Activated CD8-positive, alpha-beta memory T cell treated with anti-CD3 and anti-CD28 coated beads, Interleukin-2, amount 50 U/mL, for 1 hour (primary cell): ENCODE results near the gene GPN1.
"Not testable (repeated sequence)": the region's sequence is repeated elsewhere in the genome, so short reads cannot be mapped to it uniquely, and the experiment has no call there.

Experiments used
- DNase-seq: peaks from one replicate; pipeline ENCODE4 v3.0.0-alpha.2; 2020; ENCODE audit errors: extremely low read depth

The GPN1 gene

GRCh38 chr2:27627963-27628766, 685 bp upstream of the GPN1 start:
- DNase-seq = no peak

- not testable (repeated sequence) for DNase-seq
These were observed 1.4 kb downstream of the GPN1 start for GRCh38 chr2:27630257-27630656.

DNA sequence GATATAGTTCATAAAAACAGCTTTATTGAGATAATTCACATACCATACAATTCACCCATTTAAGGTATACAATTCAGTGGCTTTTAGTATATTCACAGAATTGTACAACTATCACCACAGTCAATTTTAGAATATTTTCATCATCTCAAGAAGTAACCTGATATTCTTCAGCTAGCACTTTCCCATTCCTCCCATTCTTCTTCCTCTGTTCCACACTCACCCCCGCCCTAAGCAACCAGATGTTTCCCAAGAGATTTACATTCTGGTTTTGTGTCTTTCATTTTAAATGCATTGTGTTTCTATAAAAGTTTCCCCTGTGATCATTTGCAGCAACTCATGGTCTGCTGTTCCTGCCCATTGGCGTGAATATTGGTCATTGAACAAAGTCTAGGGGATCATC, 5.4 kb downstream of the GPN1 start:
- DNase-seq = no peak

DNA sequence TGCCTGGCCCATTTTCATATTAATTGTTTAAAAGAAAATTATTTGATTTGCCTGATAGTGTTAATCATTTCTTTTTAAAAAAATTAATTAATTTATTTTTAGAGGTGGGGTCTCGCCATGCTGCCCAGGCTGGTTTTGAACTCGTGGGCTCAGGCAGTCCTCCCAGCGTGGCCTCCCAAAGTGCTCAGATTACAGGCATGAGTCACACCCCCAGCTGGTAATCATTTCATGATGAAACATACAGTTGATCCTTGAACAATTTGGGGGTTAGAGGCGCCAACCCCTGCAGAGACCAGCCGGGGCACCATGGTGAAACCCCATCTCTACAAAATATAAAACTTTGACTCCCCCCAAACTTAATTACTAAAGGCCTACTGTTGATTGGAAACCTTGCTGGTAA, 7.9 kb downstream of the GPN1 start:
- DNase-seq = no peak

DNA sequence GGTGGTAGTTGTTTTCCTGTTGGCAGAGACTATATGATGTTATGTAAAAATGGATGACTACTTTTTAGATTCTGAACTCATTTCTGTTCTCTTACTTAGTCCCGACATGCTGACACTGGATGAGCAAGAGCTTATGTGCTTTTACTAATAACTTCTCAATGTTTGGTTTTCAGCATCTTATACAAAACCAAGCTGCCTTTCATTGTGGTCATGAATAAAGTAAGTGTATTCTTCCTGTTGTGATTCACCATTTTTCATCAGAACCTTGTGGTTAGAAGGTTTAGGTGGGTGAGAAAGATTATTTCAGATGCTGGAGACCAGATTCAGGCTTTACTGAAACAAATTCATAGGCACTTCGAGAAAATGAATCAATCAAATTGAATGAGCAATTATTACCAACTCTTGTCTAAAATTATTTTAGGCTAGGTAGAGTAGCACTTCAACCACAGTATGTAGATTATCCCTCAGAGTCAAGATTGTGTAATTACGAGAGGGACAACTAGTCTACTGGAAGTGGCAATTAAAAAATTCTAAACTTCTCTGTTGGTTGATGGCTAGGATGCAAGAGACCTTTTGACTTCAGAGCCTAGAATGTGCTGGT, 9.3 kb downstream of the GPN1 start:
- DNase-seq = no peak

DNA sequence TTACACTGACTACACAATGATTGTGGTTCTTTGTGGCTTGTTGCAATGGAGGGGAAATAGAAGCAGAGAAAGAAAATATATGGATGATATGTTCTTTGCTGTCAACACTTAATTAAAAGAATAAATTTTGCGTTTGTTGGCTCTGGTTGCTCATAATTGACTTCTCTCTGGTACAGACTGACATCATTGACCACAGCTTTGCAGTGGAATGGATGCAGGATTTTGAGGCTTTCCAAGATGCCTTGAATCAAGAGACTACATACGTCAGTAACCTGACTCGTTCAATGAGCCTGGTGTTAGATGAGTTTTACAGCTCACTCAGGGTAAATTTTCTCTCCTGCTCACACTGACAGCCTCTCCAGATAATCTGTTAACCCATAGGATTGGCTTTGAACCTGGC, 9.9 kb downstream of the GPN1 start:
- no peak for DNase-seq

DNA sequence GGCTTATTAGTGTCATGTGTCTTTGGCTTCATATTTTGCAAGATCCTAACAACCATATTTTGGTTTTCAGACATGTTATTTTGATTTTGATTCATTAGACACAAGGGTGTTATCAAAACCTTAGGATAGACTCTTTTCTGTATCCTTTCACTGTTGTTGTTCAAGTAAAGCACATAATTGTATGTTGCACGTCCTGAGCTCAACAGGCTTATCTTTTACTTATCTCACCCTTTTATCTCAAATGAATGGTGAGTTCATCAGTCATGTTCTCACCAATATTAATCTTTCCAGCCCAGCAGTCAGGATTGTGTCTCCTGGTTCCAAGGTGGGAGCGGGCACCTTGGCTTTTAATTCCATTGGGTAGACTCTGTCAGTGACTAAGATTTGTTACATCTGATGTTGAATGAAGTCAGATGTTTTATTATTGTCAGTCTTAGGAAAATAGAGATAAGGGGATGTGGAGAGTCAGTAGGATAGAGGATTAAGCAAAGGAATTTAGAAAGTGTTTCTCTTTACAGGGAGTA, 11.9 kb downstream of the GPN1 start:
- no peak for DNase-seq

DNA sequence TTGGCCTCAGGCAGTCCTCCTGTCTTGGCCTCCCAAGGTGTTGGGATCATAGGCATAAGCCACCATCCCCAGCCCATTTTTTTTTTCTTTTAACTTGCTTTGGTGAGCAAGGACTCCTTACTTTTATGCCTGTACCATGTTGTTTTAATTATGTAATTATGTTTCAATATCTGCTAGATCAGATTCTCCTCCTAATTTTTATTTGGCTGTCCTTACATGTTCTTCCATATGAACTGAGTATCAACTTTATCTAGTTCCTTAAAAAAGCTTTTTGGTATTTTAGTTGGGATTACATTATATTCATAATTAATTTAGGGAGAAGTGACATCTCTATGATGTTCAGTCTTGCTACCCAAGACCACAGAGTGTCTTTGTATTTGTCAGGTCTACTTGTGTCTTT, 16.3 kb downstream of the GPN1 start:
- DNase-seq = no peak

GRCh38 chr2:27647289-27647688, 18.4 kb downstream of the GPN1 start:
- no peak for DNase-seq

DNA sequence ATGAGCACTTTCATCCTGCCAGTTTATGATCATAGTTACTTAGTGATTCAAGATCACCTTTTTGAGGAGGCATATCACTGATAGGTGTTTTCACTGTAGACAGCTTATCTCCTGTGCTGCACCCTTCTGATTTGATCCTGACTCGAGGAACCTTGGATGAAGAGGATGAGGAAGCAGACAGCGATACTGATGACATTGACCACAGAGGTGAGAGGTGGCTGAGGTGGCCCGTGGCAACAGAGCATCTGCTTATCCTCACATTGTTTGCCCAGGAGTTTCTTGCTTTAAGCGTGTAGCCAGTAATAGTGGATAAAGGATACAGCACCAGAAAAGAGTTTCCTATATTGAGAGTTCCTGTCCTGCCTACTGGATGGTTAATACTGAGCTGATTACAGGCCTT, 18.9 kb downstream of the GPN1 start:
- no peak for DNase-seq

DNA sequence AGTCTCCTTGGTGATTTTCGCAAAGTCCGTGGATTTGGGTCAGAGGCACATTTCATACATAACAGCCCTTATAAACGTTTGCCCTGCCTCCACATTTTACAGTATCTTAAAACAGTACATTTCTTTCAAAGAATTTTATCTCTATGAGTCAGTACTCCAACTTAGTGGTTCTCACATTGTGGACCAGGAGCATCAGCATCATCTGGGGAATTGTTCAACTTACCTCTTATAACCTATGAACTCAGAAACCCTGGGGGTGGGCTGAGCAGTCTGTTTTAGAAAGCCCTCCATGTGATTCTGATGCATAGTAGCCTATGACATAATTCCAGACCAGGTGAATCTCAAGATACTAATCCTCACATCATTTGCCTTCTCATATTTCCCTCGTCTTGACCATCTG, 22.2 kb downstream of the GPN1 start:
- no peak for DNase-seq

GRCh38 chr2:27652341-27652740, 23.5 kb downstream of the GPN1 start:
- no peak for DNase-seq

- DNase-seq = no peak
These were observed 23.9 kb downstream of the GPN1 start for GRCh38 chr2:27652790-27653189.

DNA sequence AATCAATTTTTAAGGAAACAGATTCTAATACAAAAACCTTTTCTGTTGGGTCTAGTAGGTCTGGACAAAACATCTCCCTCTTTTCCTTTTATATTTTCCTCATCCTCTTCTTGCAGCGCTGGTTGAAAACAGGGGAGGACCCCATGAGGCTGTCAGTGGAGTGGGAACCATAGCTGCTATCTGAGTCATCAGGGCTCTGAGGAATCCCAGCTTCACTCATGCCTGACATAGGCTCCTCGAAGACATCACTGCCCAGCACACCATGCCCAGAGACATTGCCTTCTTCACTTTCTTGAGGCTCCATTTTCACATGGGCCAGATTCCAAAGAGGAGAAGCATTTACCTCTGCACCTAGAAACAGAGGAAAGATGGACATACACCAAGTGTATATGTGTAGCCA, 24.5 kb downstream of the GPN1 start:
- DNase-seq = no peak

GRCh38 chr2:27655155-27655951, 26.5 kb downstream of the GPN1 start:
- no peak for DNase-seq

- no peak for DNase-seq
These were observed 32.5 kb downstream of the GPN1 start for GRCh38 chr2:27661371-27661770.

DNA sequence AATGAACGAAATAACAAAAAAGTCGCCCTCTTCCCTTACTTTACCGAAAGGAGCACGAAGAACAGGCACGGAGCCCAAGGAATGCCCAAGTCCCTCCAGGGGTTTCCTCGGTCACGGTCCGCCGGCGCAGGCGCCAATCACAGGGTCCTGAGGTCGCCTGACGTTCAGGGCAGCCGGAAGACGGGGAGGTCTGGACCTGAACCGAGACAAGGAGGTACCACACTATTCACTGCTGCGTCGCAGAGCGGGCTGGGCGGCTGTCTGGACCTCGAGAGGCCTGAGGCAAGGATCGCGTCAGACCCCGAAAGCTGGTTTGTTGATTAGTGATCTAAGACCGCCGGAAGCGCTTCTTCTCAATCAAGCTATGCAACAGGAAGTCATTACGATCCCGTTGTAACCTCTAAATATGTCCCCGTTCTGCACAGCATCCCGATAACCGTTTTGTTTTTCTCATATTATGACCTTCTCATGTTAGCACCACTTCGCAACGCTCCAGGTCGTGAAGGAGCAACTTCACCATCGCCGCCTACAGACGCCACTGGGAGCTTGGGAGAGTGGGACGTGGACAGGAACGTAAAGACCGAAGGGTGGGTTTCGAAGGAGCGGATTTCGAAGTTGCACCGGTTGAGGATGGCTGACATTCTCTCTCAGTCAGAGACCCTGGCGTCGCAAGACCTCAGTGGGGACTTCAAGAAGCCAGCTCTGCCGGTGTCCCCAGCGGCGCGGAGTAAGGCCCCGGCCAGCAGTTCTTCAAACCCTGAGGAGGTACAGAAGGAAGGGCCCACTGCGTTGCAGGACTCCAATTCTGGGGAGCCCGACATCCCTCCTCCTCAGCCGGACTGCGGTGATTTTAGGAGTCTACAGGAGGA, 34.7 kb downstream of the GPN1 start, which contains the start of the genes SLC4A1AP and SUPT7L:
SLC4A1AP (plus strand) TSS at position 605 of the 869 bp plus-strand sequence; CDS start at position 631, 26 bp downstream.
SUPT7L (minus strand) TSS at position 330 of the 869 bp plus-strand sequence. CDS start 1,422 bp downstream, outside the sequence.
- peak; percentile 48 for DNase-seq

- DNase-seq = no peak
These were observed 35.3 kb downstream of the GPN1 start for GRCh38 chr2:27664154-27664574.

- DNase-seq = no peak
These were observed 35.9 kb downstream of the GPN1 start for GRCh38 chr2:27664622-27665363.

DNA sequence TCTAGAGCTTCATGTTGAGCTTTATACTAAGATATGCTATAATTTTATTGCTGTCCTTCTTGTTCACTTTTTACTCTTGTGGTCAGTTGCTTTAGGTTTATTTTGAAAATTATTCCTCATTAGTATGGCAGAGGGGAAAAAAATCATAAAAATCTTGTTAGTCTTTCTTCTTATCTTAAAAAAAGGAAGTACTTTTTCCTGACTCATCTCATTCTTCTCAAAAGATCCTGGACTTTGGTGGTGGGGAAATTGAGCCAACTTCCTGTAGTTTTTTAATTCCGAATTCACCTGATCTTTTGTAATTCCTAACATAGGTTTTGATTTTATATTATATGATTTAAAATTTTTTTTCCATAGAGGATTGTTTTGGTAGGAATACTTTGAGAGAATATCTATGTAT, 38.6 kb downstream of the GPN1 start:
- DNase-seq = no peak

DNA sequence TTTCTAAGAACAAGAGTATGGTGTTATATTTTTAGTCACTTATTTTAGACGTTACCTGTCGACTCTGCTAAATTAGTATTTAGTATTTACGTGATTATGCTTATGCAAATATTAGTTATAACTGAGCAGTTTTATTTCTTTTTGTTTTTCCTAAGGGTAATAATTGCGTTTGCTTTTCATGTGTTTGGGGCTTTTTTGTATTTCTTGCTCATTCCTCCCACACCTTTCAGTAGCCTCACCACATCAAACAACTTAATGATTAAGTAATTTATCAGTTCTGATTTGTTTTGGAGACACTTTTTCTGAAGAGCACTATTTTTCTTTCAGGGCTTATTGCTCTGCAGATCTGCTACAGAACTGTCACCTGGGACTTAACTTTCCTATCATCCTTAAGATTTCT, 42.4 kb downstream of the GPN1 start:
- no peak for DNase-seq
